Fibroblast of skin of left quadriceps (primary cell): Measurements from ENCODE around the gene INPP5K.
"Not testable (repeated sequence)": the region's sequence is repeated elsewhere in the genome, so short reads cannot be mapped to it uniquely, and the experiment has no call there.

ENCODE experiments used
- DNase-seq, 2 experiments: peaks; one replicate each; pipeline ENCODE4 v3.0.0-alpha.2; 2013; ENCODE audit warnings: low read depth in 2 of 2

The INPP5K gene

DNA sequence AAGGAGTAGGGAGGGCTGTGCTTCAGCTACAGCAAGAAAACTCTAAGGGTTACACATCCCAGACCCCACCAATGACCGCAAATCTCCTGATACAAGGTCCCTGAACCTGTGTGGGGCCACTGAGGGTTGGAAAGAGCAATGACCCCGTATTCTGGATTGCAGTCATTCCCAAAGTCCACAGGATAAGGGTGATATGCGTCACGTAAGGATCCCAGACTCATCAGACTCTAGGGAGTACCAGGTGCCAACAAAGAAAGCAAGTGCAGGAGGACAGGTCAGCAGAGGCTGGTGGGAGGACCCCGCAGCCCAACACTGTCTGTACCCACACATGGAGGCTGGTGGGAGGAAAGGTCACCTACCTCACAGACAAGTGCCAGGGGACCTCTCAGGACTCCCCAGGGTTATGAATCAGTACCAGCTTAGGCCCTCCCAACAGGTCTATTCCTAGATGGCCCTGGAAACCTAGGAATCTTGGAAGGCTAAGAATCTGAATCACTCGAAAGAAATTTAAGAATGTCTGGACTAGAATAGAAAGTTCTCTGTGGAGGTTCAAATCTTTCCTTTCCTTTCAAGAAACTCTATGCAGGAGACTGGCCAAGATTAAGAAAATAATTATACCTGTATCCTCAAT lies 30.0 kb upstream of the INPP5K start:
- DNase-seq = no peak

DNA sequence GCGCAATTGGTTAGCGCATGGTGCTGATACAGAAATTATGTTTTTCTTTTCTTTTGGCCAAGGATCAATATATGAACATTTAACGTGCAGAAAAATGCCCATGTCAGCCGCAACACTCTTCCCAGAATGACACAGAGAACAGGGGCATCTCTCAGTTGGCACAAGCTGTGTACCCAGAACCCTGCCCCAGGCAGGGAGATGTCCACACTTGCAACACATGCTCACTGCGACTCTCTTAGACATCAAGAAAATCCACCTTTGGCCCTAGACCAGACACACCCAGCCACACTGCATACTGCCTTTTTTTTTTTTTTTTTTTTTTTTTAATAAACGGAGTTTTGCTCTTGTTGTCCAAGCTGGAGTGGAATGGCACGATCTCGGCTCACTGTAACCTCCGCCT lies 29.2 kb upstream of the INPP5K start:
- no peak for DNase-seq

DNA sequence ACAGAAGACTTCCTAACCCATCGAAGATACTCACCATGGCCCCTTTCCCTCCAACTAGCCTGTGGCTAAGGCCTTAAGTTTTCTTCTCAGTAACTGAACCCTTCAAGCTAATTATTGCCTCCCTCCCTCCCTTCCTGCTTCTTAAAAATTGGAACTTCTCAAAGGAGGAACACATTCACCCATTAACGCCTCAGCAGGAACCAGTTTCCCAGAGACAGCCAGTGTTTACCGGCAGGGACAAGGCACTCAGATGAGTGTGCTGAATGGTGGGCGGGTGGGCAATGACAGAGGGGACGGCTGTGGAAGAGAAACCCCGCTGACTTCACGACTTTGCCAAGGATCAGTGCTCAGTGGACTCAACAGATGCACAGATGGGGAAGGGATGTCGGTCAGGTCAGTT lies 25.9 kb upstream of the INPP5K start:
- no peak for DNase-seq

DNA sequence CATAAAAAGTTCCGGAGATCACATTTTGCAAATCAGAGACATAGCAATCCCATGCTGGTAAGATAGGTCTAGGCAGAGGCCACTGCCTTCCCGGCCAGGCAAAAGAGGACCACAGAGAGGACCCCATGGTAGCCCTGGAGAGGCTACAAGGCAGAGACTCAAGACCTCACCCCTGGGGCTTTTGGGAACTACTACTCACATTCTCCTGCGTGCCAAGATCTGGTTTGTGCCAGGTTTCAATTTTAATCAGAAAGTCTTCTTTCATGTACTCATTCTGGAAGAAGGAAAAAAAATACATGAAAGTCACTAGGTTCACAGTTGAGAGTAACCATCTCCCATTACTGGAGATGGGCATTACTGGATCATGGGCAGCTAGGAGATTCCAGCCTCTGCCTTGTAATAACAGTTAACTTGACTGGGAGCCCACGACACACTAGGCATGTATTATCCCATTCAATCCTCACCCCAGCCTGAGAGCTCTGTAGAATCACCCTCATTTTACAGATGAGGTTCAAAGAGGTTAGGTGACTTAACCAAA lies 25.0 kb upstream of the INPP5K start:
- no peak for DNase-seq

DNA sequence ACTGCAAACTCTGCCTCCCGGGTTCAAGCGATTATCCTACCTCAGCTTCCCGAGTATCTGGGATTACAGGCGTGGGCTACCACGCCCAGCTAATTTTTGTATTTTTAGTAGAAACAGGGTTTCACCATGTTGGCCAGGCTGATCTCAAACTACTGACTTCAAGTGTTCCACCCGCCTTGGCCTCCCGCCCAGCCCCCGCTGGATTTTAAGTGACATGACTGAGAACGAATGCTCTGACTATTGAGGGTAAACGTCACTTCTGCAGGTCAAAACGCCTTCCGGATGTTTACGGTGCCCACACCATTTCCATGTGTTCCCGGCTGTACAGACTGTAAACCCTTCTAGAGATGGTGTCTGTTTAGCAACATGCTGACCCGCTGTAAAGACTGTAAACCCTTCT lies 23.4 kb upstream of the INPP5K start:
- no peak for DNase-seq

DNA sequence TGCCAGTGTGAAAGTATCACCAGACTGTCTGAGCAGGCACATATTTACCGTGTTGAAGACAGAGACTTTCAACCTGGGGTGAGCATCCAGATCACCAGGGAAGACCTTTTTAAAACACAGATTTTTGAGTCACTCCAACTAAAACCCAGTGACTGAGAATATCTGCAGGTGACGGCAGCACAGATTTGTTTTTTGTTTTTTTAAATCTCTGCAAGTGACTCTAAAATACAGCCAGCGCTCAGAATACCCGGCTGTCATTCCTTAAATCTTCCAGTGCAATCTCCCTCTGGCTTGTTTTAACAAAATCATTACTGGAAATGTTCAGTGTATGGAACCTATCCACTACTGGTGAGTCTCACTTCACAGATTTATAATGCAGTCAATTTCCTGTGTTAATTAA lies 19.3 kb upstream of the INPP5K start:
- no peak for DNase-seq

DNA sequence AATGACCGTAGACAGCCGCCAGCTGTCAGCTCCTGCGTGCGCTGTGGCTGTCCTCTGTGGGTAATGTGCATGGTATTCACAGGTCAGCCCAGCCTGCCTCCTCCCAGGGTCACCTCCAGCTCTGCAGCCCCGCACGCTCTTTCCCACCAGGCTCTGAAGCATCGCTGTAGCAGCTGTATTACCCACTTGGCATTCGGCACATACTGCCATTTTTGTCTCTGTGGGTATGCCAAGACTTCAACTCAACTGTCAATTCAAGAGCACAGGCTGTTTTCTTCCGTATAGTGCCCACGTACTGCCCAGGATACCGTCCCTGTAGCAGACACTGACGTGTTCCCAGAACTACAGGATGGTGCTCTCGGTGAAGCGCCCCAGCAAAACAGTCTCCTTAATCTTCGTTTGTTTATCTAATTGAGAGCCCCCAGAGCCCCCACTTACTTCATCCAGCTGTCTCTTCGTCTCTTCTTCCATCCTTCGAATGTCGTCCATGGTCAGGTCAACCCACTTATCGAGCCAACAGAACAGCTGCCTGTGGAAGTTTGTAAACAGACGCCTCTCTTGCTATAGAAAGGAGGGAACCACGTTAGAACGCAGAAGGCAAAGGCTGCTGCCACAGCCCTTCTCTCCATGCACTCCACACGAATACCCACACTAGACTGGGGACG lies 17.4 kb upstream of the INPP5K start:
- no peak for DNase-seq

DNA sequence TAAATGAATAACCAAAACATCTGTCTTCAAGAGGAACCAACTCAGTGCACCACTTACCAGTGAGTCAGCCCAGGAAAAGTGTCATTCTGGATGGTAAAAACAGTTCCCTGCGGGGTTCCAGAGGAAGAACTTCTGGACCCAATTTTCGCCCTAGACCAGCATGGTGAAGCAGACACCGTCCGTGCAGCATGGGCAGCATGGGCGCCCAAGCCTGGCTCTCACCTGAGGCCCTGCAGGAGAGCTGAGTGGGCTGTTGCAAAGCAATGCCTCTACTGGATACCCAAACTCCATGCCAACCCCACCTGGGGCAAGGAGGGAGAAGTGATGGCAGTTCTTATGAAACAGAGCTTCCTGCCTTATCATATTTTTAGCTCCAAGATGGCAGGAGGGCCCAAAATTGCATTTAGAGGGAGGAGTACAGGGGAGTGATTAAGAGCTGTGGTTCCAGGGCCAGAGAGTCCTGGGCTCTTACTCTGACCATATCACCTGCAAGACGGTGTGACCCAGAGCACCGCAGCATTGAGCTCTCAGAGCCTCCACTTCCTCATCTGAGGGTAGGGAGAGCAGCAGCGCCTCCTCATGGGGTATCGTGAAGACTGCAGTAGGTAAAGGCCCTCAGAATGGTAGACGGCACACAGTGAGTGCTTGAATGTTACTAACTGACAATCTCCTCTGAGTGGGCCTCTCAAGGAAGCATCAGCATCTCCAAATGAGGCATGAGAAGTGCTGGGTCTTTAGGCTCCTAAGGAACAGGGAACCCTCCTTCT lies 16.6 kb upstream of the INPP5K start:
- DNase-seq = no peak

DNA sequence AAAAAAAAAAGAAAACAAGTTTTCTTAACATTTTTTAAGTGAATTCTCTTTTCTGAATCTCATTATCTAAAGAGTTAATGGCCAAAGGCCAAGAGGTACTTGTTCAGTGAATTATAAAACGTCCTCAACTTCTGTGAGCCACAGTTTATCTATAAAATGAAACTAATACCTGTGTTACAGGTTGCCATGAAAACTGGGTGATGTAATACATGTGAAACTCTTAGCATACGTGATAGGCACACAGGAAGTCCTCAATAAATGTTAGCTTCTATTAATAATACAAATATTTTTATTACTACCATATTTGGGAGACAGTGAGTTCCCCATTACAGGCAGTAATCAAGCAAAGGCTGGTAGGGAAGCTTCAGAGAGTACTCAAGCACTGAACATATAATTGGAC lies 13.5 kb upstream of the INPP5K start:
- no peak for DNase-seq

DNA sequence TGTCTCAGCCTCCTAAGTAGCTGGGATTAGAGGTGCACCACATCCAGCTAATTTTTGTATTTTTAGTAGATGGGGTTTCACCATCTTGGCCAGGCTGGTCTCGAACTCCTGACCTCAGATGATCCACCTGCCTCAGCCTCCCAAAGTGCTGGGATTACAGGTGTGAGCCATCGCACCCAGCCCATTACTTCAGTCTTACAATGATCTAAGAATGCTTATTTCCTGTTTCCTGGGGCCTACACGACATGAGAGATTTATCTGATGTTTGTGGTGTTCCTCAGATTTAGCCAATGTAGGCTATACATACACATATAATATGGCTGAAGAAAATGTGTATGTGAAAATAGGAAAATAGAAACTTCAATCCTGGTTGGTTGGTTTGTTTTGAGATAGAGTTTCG lies 10.5 kb upstream of the INPP5K start:
- not testable (repeated sequence) for DNase-seq

DNA sequence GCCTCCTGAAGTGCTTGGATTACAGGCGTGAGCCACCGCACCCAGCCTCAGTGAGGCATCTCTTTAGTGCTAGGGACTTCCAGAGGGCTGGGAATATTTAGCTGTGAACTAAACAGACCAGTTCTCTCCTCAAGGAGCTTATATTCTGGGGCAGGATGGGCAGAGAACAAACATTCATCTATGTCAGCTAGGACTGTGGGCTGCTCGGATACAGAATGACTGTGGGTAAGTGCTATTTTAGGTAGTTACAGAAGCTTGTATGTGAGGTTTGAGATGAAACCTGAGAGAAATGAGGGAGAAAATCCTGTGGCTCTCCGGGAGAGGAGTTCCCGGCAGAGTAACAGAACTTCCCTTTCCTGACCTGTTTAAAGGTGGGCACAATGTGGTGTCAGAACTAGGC lies 6.2 kb upstream of the INPP5K start:
- no peak for DNase-seq

DNA sequence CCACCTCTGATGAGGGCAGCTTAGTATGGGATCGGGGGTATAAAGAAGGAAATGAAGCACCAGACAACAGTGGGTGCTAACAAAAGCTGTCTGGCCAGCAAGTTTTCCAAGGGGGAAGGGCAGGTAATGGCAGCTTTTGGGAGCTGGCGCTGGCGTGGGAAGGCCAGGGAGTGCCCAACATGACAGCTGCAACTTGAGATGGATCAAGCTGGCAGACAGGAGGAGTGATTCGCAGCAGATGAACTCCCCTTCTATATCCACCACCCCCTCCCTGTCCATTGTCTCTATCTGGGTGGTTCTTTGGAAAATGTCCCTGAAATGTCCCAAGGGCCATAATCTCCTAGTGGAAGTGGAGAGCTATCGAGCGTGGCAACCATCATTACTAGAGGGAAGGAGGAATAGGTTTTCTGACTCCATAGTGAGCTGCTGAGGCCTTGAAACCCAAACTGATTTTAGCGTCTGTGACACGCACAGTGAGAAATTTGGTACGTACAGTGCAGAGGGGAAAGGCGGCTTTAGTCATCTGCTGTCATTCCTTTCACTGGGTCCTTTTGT lies 4.8 kb upstream of the INPP5K start:
- no peak for DNase-seq

DNA sequence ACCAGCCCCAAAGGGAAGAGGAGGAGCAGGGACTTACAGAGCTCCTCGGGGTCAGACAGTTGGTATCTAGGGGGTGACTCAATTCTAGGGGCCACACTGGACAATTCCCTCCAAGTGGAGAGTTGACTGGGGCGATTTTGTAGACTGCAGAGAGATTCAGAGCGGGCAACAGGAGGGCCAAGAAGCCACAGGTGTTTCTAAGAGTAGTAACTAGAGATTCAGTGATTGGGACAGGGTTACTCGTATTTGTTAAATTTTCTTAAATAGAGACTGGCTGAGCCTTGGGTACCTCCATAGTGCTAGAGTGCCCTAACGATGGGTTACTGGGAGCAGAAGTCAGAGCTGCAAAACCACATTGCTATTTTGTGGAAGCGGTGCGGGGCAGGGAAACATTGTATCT lies 3.3 kb upstream of the INPP5K start:
- DNase-seq = no peak

DNA sequence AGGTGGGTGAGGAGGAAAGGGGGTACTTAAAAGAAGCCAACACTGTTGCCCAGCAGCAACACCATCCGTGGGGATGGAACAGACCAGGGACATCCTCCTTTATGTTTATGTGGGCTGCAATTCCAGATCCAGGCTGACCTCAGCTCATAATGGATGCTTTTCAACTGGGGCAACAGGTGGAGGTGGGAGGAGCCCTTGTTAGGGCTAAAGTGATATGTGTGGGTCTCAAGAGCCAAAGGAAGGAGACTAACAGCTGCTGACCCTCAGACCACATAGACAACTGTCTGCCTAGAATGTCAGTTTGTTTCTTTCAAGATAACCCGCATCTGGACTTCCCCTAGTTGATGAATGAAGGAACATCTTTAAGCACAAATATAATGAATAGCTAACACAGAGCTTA lies 2.0 kb upstream of the INPP5K start:
- no peak for DNase-seq

DNA sequence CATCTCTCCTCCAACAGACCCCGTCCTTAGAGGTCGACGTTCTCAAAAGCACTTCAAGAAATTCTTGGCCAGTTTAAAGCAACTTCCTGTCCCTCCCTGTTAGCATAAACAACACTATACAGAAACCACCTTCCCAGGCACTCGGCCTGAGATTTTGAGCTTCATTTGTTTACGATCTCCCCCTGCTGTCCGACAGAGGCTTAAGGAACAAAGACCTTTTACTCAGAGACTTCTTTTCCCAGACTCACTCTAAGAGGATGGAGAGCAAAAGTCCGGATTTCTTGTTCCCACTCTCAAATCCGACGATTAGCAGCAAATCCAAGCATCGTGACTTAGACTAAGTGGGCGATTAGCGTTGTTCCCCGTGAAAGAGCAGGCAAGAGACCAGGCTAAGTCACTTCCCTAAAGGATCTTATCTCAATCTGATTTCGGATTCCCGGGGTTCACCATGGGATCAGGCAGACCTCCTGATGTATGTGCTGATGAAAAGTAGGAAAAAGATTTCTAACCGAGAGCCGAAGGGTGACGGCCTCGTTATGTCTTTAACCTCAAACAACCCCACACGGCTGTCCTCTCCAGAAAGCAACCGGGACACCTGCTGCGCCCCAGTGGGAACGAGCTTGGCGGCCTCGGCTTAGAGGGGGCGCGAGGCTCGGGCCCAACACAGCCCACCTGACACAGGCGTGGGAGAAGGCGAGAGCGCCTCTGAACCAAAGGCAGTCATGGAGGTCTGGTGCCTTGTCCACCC lies 598 bp downstream of the INPP5K start:
- peak; percentile 52 to 58 for DNase-seq

DNA sequence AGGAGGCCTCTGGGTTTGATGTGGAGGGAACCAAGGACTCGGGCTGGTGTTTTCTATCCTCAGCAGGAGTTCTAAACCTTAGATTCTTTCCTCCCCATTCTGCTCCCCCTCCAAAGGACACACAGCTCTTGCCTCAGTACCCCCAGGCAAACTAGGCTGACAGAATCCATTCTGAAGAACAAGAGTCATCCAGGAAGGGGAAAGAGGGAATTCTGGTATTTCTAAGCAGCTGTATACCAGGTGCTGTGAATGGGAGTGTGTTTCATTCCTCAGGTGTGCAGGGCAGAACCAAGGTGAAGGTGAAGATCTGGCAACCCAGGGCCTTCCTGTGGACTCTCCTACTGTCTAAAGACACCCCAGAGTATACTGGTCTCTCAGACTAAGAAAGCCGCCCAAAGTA lies 4.1 kb downstream of the INPP5K start:
- DNase-seq = no peak

DNA sequence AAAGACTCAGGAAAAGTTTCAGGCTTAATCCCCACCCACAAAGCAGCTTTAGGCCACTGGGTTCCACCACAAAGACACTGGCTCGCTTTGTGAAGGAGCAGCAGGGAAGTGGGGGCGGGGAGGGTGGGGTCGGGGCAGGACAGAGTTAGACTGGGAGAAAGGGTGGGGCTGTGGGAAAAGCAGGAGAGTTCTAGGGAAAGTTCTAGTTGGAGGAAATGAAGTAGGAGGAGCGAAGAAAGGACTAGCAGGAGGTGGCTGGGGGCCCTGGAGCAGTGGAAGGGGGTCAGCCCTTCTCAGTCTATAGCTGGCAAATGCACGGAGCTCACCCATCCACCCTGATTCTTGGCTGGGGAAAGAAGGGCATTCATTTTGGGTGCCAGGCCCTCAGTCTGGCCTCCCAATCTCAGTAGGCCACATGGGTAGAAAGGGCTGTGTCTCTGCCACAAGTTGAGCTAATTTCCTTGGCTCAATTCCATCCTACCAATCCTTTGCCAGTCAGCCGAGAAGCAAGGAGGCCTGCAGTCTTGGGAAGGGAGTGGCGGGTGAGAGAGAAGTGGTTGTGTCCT lies 4.6 kb downstream of the INPP5K start:
- DNase-seq = no peak

DNA sequence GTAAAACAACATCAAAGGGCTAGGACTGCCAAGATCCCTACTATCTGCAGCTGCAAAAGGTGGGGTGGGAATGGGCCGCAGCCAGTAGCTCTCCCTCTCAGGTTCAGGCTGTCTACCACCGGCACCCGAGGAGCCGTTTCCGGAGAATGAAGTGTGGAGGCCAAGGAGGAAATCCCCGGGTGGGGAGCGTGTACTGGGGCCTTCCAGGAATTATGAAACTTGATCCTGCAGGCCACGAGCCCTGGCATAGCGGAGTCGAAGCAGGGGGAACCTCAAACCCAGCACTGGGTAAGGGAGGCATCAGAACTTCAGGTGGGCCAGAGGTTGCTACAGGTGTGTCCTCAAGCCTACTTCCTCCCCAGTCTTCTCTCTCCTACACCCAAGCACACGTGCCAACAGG lies 5.1 kb downstream of the INPP5K start:
- no peak for DNase-seq

DNA sequence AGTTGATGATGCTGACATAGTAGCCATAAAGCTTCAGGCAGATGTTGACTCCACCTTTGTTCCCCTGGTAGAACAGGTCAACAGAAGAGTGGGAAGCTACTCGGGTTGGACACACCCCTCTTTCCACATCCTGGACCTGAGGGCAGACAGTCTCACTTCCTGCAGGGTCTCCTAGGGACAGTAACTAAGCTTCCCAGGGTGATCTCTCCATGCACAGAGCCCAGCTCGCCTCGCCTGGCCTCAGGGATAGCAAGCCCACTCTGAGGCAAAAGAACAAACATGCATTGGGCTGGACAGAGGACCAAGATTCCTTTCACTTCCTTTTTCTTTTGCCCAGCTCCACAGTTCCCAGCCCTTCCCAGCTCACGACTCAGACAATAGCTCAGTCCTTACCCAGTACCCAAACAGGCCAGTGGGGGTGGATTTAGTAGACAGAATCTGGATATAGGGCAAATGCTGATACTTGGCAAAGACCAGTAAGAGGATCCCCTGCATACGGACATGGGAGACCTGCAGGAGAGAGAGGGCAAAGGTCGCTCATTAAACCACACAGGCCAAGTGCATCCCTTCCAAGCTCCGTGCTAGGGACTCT lies 7.0 kb downstream of the INPP5K start:
- DNase-seq = no peak

DNA sequence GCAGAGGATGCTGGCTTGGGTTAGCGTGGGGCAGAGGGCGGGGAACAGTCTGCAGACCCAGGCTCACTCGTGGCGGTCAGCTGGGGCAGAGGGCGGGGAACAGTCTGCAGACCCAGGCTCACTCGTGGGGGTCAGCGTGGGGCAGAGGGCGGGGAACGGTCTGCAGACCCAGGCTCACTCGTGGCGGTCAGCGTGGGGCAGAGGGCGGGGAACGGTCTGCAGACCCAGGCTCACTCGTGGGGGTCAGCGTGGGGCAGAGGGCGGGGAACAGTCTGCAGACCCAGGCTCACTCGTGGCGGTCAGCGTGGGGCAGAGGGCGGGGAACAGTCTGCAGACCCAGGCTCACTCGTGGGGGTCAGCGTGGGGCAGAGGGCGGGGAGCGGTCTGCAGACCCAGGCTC lies 7.7 kb downstream of the INPP5K start:
- not testable (repeated sequence) for DNase-seq

DNA sequence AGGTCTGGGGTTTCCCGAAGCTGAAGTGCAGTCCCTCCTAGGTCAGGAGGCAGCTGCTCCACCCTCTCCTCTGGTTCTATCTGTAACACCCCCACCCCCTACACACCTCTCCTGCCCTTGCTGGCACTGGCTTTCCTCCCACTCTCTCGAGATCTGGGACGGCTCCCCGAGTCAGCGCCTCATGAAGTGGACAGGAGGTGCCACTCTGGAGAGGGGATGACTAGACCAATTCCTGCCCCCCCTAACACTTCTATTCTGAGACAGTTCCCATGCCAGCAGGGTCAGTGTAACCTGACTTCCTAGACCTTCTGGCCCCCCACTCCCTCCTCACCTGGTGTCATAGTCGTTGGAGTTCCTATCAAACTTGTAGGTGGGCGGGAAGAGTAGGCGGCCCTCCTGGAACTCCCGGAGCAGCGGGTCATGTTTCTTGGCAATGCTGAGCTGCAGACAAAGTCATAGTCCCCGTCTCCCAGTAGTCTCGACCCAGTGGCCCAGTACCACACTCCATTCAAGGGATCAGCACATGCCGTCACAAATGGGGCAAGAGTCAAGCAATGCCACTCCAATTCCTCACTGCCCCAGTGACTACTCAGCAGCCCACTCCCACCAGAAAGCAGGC lies 9.7 kb downstream of the INPP5K start:
- DNase-seq = no peak
